RPMI7951 (cell line): Measurements from ENCODE around the gene POF1B. TPM values are rescaled to one million over a fixed set of nuclear protein-coding genes. Genes with fewer than 3 reads are reported as not detected.

ENCODE experiments used
- DNase-seq: peaks from one replicate; pipeline ENCODE4 v3.0.0-alpha.2; 2012; ENCODE audit warnings: low read depth
- total RNA-seq: library from RNA; depleted of rRNA; stranded (reverse); fragments of >200 nt; shearing (Covaris generic); gene quantifications from 2 replicates; pipeline ENCODE4 v1.2.3, GENCODE V29; 2014; rRNA removed

POF1B gene
- total RNA-seq, 1 experiment from 2014 or later: not detected

- DNase-seq: no peak
These were observed 136.3 kb downstream of the POF1B start for GRCh38 chrX:85243155-85243554.

Other genes with a start within 250 kb of the POF1B start
- gene SATL1, start 135.9 kb downstream of the POF1B start, total RNA-seq: not detected in 2 replicates
- 0.12 TPM in 1 of 2 replicates, not detected in the other for gene ZNF711, start 135.7 kb downstream of the POF1B start, total RNA-seq